Measurements from ENCODE around the gene HCRT. TPM values are rescaled to one million over a fixed set of nuclear protein-coding genes. Genes with fewer than 3 reads are reported as not detected.

The HCRT gene
- total and polyA plus RNA-seq, 2 donors (not counting 1 experiment from before 2014, with no cell fraction given), result not detected

DNA sequence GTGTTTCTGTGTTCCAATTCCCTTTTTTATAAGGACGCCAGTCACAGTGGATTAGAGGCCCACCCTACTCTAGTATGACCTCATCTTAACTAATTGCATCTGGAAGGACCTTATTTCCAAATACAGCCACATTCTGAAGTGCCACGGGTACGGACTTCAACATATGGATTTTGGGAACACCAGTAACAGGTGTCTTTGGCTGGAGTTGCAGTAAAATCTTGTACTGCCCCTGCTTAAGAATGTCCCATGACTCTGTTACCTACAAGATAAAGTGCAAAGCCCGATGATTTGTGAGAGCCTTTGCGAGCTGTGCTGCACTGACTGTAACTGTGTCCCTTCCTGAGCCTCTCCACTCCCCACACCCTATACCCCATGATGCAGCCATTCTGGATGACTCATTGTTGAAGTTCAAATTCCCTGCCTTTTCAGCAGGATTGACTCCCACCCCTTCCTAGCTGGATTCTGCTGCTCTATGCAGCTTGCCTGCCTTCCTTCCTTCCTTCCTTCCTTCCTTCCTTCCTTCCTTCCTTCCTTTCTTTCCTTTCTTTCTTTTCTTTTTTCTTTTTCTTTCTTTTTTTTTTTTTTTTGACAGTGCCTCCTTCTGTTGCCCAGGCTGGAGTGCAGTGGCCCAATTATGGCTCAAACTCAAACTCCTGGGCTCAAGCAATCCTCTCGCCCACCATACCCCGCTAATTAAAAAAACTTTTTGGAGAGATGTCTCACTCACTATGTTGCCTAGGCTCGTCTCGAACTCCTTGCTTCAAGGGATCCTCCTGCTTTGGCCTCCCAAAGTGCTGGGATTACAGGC lies 2.1 kb downstream of the HCRT start:
- Mint-ChIP-seq H3K4me1 (peaks cover 58% of the 10 kb centered on the region), H3K4me3 (peak overlapping the region; percentile 93), H3K27me3 (no peaks in the 10 kb centered on the region), H3K9me3 (ENCODE audit: insufficient read depth) (no peaks in the 10 kb centered on the region), H3K27ac (peak overlapping the region; percentile 93)
- TF ChIP-seq EZH2 (IDR thresholded peaks at IDR 0.05; ENCODE audit: borderline replicate concordance, insufficient read depth, low read depth, low read length, poor library complexity, severe bottlenecking), result no peak
- TF ChIP-seq, protein P1, sequence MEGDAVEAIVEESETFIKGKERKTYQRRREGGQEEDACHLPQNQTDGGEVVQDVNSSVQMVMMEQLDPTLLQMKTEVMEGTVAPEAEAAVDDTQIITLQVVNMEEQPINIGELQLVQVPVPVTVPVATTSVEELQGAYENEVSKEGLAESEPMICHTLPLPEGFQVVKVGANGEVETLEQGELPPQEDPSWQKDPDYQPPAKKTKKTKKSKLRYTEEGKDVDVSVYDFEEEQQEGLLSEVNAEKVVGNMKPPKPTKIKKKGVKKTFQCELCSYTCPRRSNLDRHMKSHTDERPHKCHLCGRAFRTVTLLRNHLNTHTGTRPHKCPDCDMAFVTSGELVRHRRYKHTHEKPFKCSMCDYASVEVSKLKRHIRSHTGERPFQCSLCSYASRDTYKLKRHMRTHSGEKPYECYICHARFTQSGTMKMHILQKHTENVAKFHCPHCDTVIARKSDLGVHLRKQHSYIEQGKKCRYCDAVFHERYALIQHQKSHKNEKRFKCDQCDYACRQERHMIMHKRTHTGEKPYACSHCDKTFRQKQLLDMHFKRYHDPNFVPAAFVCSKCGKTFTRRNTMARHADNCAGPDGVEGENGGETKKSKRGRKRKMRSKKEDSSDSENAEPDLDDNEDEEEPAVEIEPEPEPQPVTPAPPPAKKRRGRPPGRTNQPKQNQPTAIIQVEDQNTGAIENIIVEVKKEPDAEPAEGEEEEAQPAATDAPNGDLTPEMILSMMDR (IDR thresholded peaks at IDR 0.05), result peak; percentile 9
- ChIA-PET POLR2A (interaction anchor here (0.5 to 2.5 kb wide), 6 partner anchors 11 to 106 kb away, joined by 3 to 11 read pairs (median 5); partner anchors contain the start of genes DHX58, GHDC, KAT2A and STAT5A), CTCF (interaction anchor here (0.7 to 2.5 kb wide), 15 partner anchors 9 to 251 kb away, joined by 3 to 11 read pairs (median 4); partner anchors contain the start of genes DHX58, GHDC and NKIRAS2)
- H3K79me2 ChIP-seq (ENCODE audit: control insufficient read depth, insufficient read depth, low read length), result no peaks in the 10 kb centered on the region
- H4K20me1 ChIP-seq (ENCODE audit: control insufficient read depth, insufficient read depth, low read length, poor library complexity, severe bottlenecking), result no peaks in the 10 kb centered on the region
- peak overlapping the region; percentile 64 to 81 (median 74) for H3K4me3 ChIP-seq (ENCODE audit: control extremely low read depth in 1 of 5, extremely low read depth in 1 of 5, insufficient read depth in 1 of 5, low read depth in 2 of 5, low read length in 4 of 5)
- H3K27ac ChIP-seq (ENCODE audit: low read length in 2 of 2), result peak overlapping the region; percentile 90 to 95
- WGBS (ENCODE audit: insufficient coverage), result 67% methylated on average over 7 of the region's 9 CpGs
- peak overlapping the region; percentile 77 for H3K9ac ChIP-seq (ENCODE audit: low read length)
- H3K4me1 ChIP-seq (ENCODE audit: control insufficient read depth in 2 of 2, insufficient read depth in 2 of 2, low read length in 2 of 2), result peaks cover 46 to 58% of the 10 kb centered on the region in 2 donors
- H3K9me3 ChIP-seq (ENCODE audit: control extremely low read depth in 1 of 3, control insufficient read depth in 2 of 3, insufficient read depth in 1 of 3, low read length in 2 of 3), result peaks cover 0 to 11% (median 0%) of the 10 kb centered on the region in 3 donors
- DNase-seq, result no peak
- H3K4me2 ChIP-seq (replicated peaks; ENCODE audit: low read depth, low read length, poor library complexity, severe bottlenecking), result peak overlapping the region; percentile 88
- H2AFZ ChIP-seq (ENCODE audit: insufficient read depth, low read depth, low read length, poor library complexity, severe bottlenecking), result peak overlapping the region; percentile 84
- intact Hi-C loops (cut with micrococcal nuclease), result loop anchor here (1.0 to 5.0 kb wide), 4 partner anchors 50 to 1366 kb away; partner anchors contain the start of genes ATP6V0A1 and STAT5A
- peaks cover 0 to 17% (median 2%) of the 10 kb centered on the region in 4 experiments for H3K27me3 ChIP-seq (replicated peaks in 1 of 4; ENCODE audit: control extremely low read depth in 1 of 4, control insufficient read depth in 3 of 4, insufficient read depth in 4 of 4, low read length in 3 of 4)
- ATAC-seq (ENCODE audit: low read depth), result no peak
- no peaks in the 10 kb centered on the region for H3K36me3 ChIP-seq (replicated peaks in 1 of 2; ENCODE audit: control extremely low read depth in 1 of 2, control insufficient read depth in 1 of 2, extremely low read depth in 1 of 2, insufficient read depth in 2 of 2, low read length in 1 of 2)

All from B cell (primary cell).